Measurements from ENCODE around the gene GLIS1. TPM values are rescaled to one million over a fixed set of nuclear protein-coding genes. Genes with fewer than 3 reads are reported as not detected.

The GLIS1 gene
- total RNA-seq, 1 experiment from 2014 or later = 0.28 TPM

DNA sequence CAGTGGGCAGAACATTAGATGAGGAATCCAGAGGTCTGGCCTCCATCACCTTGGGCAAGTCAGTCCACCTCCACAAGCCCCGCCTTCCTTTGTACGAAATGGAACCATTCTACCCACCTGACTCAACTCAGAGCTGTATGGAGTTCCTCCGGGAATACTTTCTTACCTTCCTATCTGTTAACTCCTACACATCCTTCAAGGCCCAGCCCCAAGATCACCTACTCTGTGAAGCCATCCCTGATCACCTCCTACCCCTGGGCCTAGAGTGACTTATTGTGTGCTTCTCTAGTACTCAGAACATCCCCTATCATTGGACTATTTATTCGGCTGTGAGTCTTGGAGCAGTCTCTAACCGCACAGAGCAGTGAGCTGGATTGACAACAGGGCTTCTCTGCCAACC lies 66.7 kb downstream of the GLIS1 start:
- Mint-ChIP-seq H3K9me3 (no peaks in the 10 kb centered on the region), H3K4me3 (no peak overlapping the region)
- no peak overlapping the region for H2BK120ac ChIP-seq (ENCODE audit: low read depth, low read length, poor library complexity, severe bottlenecking)

More for the DNA sequence above, 66.7 kb downstream of the GLIS1 start:
- Mint-ChIP-seq H3K27ac (no peak overlapping the region), H3K4me1 (peaks cover 10 to 20% of the 10 kb centered on the region in 2 experiments), H3K27me3 (ENCODE audit: low read depth) (peaks cover 6% of the 10 kb centered on the region), H3K36me3 (ENCODE audit: insufficient read depth in 1 of 3, low read depth in 3 of 3) (no peaks in the 10 kb centered on the region)
- Histone ChIP-seq H3K14ac (ENCODE audit: insufficient read depth, low read length) (no peak overlapping the region), H2BK12ac (ENCODE audit: insufficient read length, low read depth, low read length) (no peak overlapping the region), H3K56ac (ENCODE audit: insufficient read length, low read depth, low read length) (no peak overlapping the region), H3K4me2 (ENCODE audit: insufficient read depth, insufficient read length, low read length) (no peak overlapping the region), H2BK15ac (ENCODE audit: low read depth, low read length) (no peak overlapping the region), H4K20me1 (ENCODE audit: control insufficient read depth, insufficient read depth, insufficient read length) (no peaks in the 10 kb centered on the region), H3K27ac (ENCODE audit: insufficient read length, low read depth, low read length) (no peak overlapping the region), H3K18ac (ENCODE audit: insufficient read length, low read depth, low read length) (no peak overlapping the region), H2BK5ac (ENCODE audit: insufficient read length, low read length) (no peak overlapping the region), H2AFZ (ENCODE audit: low read length) (no peak overlapping the region), H3K23ac (ENCODE audit: insufficient read length, low read depth, low read length) (no peak overlapping the region), H3K27me3 (ENCODE audit: insufficient read depth, low read length) (no peaks in the 10 kb centered on the region), H3K4me1 (ENCODE audit: insufficient read depth, low read length) (no peaks in the 10 kb centered on the region), H3K9ac (ENCODE audit: extremely low read depth, insufficient read length, low read length) (no peak overlapping the region), H3T11ph (ENCODE audit: low read length) (no peak overlapping the region), H2BK20ac (ENCODE audit: low read depth, low read length, poor library complexity, severe bottlenecking) (no peak overlapping the region), H3K23me2 (ENCODE audit: insufficient read length, low read depth, low read length, poor library complexity, severe bottlenecking) (no peaks in the 10 kb centered on the region), H3K4ac (ENCODE audit: low read depth, low read length) (no peak overlapping the region), H4K91ac (ENCODE audit: insufficient read length, low read depth, low read length) (no peak overlapping the region), H2AK5ac (ENCODE audit: insufficient read length, low read length) (no peak overlapping the region), H3K79me2 (ENCODE audit: insufficient read depth, low read length) (no peaks in the 10 kb centered on the region), H3K79me1 (ENCODE audit: insufficient read depth, low read depth, low read length, poor library complexity, severe bottlenecking) (no peaks in the 10 kb centered on the region), H4K8ac (replicated peaks; ENCODE audit: insufficient read length, low read depth, low read length) (no peak overlapping the region), H4K5ac (ENCODE audit: insufficient read length, low read depth, low read length) (no peak overlapping the region), H3K9me3 (ENCODE audit: control insufficient read depth, low read depth, low read length) (no peaks in the 10 kb centered on the region)
- no CpG with 5 or more reads among the region's 5 CpGs for WGBS (ENCODE audit: extremely low coverage, insufficient read length, low lambda C conversion rate)
- no peak for DNase-seq
- TF ChIP-seq, protein P1, sequence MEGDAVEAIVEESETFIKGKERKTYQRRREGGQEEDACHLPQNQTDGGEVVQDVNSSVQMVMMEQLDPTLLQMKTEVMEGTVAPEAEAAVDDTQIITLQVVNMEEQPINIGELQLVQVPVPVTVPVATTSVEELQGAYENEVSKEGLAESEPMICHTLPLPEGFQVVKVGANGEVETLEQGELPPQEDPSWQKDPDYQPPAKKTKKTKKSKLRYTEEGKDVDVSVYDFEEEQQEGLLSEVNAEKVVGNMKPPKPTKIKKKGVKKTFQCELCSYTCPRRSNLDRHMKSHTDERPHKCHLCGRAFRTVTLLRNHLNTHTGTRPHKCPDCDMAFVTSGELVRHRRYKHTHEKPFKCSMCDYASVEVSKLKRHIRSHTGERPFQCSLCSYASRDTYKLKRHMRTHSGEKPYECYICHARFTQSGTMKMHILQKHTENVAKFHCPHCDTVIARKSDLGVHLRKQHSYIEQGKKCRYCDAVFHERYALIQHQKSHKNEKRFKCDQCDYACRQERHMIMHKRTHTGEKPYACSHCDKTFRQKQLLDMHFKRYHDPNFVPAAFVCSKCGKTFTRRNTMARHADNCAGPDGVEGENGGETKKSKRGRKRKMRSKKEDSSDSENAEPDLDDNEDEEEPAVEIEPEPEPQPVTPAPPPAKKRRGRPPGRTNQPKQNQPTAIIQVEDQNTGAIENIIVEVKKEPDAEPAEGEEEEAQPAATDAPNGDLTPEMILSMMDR (conservative IDR thresholded peaks at IDR 0.05) = no peak
